GM12864 (cell line): Measurements from ENCODE around the gene SUGCT.

Source experiments
- DNase-seq: peaks from one replicate; pipeline ENCODE4 v3.0.0-alpha.2; 2011; ENCODE audit warnings: low read depth
- H3K4me3 ChIP-seq: 2 replicates; pipeline ENCODE4 v1.5.1; 2011; ENCODE audit warnings: mild to moderate bottlenecking, low read depth, low read length, control low read depth
- TF ChIP-seq, protein P1 (sequence below): IDR thresholded peaks from 2 replicates; pipeline ENCODE4 v1.5.1; 2011; ENCODE audit warnings: low read depth, mild to moderate bottlenecking, moderate library complexity, low read length, control low read depth, inconsistent platforms; ENCODE audit errors: missing control alignments

Gene SUGCT

DNA sequence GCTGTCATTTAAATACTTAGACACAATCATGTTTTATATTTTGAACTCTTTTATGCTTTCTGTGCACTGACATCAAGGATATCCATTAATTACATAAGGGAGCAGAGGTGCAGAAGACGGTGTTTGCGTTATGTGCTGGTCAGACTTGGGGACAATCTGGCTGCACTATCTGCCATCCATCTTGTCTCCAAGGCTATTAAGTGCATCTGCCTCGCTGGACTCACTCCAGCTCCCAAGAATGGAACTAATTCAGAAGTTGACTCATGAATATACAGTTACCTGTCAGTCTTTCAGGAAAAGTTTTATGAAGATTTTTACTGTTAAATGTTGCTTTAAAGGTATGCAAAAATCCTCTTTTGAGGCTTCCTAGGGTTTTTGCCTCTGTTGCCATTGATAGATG is 391.0 kb downstream of the SUGCT start:
- no peak for DNase-seq
- H3K4me3 ChIP-seq: no peak overlapping the region
- TF ChIP-seq, protein P1, sequence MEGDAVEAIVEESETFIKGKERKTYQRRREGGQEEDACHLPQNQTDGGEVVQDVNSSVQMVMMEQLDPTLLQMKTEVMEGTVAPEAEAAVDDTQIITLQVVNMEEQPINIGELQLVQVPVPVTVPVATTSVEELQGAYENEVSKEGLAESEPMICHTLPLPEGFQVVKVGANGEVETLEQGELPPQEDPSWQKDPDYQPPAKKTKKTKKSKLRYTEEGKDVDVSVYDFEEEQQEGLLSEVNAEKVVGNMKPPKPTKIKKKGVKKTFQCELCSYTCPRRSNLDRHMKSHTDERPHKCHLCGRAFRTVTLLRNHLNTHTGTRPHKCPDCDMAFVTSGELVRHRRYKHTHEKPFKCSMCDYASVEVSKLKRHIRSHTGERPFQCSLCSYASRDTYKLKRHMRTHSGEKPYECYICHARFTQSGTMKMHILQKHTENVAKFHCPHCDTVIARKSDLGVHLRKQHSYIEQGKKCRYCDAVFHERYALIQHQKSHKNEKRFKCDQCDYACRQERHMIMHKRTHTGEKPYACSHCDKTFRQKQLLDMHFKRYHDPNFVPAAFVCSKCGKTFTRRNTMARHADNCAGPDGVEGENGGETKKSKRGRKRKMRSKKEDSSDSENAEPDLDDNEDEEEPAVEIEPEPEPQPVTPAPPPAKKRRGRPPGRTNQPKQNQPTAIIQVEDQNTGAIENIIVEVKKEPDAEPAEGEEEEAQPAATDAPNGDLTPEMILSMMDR: no peak

DNA sequence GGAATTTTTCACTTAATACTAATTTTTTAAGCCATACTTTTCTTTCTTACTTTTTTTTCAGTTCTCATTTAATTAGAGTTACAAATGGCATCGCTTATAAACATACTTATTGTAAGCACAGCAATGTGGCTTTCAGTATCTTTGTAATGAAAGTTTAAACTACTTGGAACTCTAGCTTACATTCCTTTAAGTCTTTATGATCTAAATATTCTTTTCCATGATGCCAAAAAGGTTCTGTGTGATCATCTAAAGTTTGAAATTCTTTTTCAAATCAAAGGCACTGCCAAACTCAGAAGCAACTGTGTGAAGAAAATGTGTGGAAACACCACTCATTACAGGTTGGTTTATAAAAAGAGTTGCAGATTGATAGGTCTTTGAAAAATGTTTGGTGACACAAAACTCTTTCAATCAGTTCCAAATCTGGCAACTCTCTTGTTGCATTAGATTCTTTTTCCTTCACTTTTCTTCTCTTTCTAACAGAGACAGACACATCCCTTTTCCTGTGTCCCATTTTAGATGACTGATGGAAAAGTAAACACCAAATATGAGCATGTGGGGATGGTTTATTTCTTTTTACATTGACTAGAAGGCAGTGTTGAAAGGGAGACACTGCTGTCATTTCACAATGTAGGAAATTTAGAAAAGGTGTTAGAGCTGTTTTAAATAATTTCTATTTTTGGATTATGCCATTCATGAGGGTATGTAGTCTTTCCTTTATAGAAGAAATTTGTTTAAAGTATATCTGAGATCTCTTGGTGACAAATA is 392.3 kb downstream of the SUGCT start:
- DNase-seq: no peak
- no peak overlapping the region for H3K4me3 ChIP-seq
- TF ChIP-seq, protein P1: no peak

- no peak overlapping the region for H3K4me3 ChIP-seq
- TF ChIP-seq, protein P1: no peak
- DNase-seq: no peak
Observed at GRCh38 chr7:40527723-40528122, 392.9 kb downstream of the SUGCT start.

DNA sequence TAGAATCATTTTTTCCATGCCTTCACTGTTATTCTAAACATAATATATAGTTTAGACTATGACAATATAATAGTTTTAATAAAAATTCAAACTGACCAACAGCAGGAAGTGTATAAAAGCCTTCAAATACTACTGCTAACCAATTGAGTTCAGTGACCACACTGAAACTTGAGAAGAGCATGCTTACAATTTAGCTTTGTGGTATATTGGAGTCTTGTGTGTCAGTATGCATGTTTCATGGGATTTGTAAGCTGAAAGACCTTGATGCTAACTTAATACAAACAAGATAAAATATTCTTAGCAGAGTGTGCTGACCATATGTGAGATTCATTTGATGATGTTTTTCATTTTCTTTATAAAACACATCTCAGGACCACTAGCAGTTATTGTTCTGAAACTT is 395.5 kb downstream of the SUGCT start:
- DNase-seq: no peak
- no peak overlapping the region for H3K4me3 ChIP-seq
- TF ChIP-seq, protein P1: no peak

DNA sequence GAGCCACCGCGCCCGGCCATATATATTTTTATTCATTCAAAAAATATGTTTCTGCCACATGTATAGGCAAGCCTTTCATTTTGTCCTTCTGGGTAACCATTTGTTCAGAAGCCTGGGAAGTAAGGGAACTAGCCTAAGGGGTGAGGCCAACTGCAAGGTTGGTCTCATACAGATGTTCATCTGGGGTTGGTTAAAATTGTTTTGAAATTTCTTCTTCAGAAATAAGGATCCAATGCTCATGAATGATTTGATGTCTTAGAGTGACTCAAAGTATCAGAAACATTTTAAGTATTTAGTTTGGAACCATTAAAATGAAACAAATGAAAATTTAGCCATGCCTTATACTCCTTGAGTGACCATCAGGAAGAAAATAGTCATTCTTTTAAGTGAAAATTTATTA is 397.2 kb downstream of the SUGCT start:
- DNase-seq: no peak
- TF ChIP-seq, protein P1: no peak
- H3K4me3 ChIP-seq: no peak overlapping the region

- no peak overlapping the region for H3K4me3 ChIP-seq
- TF ChIP-seq, protein P1: no peak
- no peak for DNase-seq
Observed at GRCh38 chr7:40535678-40536077, 400.9 kb downstream of the SUGCT start.

- TF ChIP-seq, protein P1: no peak
- DNase-seq: no peak
- no peak overlapping the region for H3K4me3 ChIP-seq
Observed at GRCh38 chr7:40536421-40536820, 401.6 kb downstream of the SUGCT start.
